GM12878 (cell line): ENCODE results near the gene ORC1. TPM values are rescaled to one million over a fixed set of nuclear protein-coding genes. Genes with fewer than 3 reads are reported as not detected.

ENCODE experiments used
- BACH1 ChIP-seq: fragments of 450-650 bp; IDR thresholded peaks from 2 replicates; pipeline ENCODE4 v1.6.1; 2017; ENCODE audit warnings: mild to moderate bottlenecking, borderline replicate concordance
- CHD1 ChIP-seq: IDR thresholded peaks from 2 replicates; pipeline ENCODE4 v1.6.1; 2012; ENCODE audit warnings: low read depth, low read length, improper control_type of control experiment
- CUX1 ChIP-seq: IDR thresholded peaks from 2 replicates; pipeline ENCODE4 v1.6.1; 2012; ENCODE audit warnings: improper control_type of control experiment, low read depth, low read length; ENCODE audit not compliant: insufficient replicate concordance
- E4F1 ChIP-seq: fragments of 450-650 bp; IDR thresholded peaks from 2 replicates; pipeline ENCODE4 v1.6.1; 2018; ENCODE audit warnings: borderline replicate concordance, mild to moderate bottlenecking; ENCODE audit not compliant: partially characterized antibody
- GATAD2B ChIP-seq: fragments of 450-650 bp; conservative IDR thresholded peaks from 2 replicates; pipeline ENCODE4 v1.6.1; 2017; ENCODE audit warnings: low read depth, mild to moderate bottlenecking, moderate library complexity
- MTA3 ChIP-seq: IDR thresholded peaks from 2 replicates; pipeline ENCODE4 v1.6.1; 2012; ENCODE audit warnings: low read length, inconsistent platforms, borderline replicate concordance
- MYB ChIP-seq: fragments of 150-350 bp; IDR thresholded peaks from 2 replicates; pipeline ENCODE4 v1.6.1; 2014; ENCODE audit warnings: mild to moderate bottlenecking, low read depth, low read length, borderline replicate concordance
- ZNF274 ChIP-seq: IDR thresholded peaks from one replicate; pipeline ENCODE4 v1.8.0; 2011; ENCODE audit not compliant: insufficient read length, insufficient read depth
- ZSCAN29 ChIP-seq: fragments of 450-650 bp; IDR thresholded peaks from 2 replicates; pipeline ENCODE4 v1.6.1; 2017; ENCODE audit warnings: mild to moderate bottlenecking, moderate library complexity
- polyA plus RNA-seq, 11 experiments: library from polyadenylated mRNA; depleted of rRNA in 4 of 11; unstranded in 6 of 11; stranded (reverse) in 5 of 11; fragments of >200 nt; fragmentation: Nextera tagmentation in 4 of 11; fragmentation: Illumina TruSeq in 1 of 11; extraction: Ambion mirVana in 4 of 11; extraction: Trizol in 1 of 11; gene quantifications; 1 replicate in 1 of 11; 2 replicates in 10 of 11; pipeline versions ENCODE4 v1.2.1 to v1.2.3, GENCODE V29; 2011 to 2016; ENCODE audit warnings: inconsistent platforms in 2 of 11, missing spikeins in 2 of 11, low read depth in 1 of 11
- total RNA-seq, 4 experiments: library from RNA; depleted of rRNA in 3 of 4; stranded (reverse); fragments of >200 nt in 3 of 4; fragmentation: Illumina TruSeq in 1 of 4; extraction: Trizol in 1 of 4; gene quantifications; 2 replicates each; pipeline versions ENCODE4 v1.2.1 to v1.2.3, GENCODE V29; 2013 to 2021

ORC1 gene
- total and polyA plus RNA-seq, 10 of the 15 experiments (the other 5 are each of a cell fraction or from before 2014, with no cell fraction given): 7.7 to 34.6 (median 28.7) TPM

GRCh38 chr1:52365746-52366516 lies 38.3 kb downstream of the ORC1 start, which contains the start of gene CC2D1B (continued):
- TF ChIP-seq CUX1 (no peak), MYB (no peak), E4F1 (peak; percentile 68), MTA3 (no peak), BACH1 (no peak; the same call in none of the 2 replicates), ZSCAN29 (no peak), CHD1 (no peak), ZNF274 (no peak), GATAD2B (peak; percentile 97)
